OCI-LY7 (cell line): Measurements from ENCODE around the gene PRPF8. TPM values are rescaled to one million over a fixed set of nuclear protein-coding genes. Genes with fewer than 3 reads are reported as not detected.

ENCODE experiments used
- BruUV-seq: library from RNA; stranded (reverse); fragments of 400-500 nt; replicated peaks from 2 replicates; lab custom pipeline; 2021; lab: Mats Ljungman, UMichigan
- CTCF ChIA-PET: fragments of 300-600 bp; sonication (Branson Sonifier 250); formaldehyde crosslinking; loops from one replicate; lab custom pipeline; 2022; ENCODE audit warnings: antibody characterized with exemption; ENCODE audit not compliant: unreplicated experiment; lab: Charles Lee
- POLR2A ChIA-PET: fragments of 300-600 bp; sonication (Branson Sonifier 250); formaldehyde crosslinking; loops from one replicate; lab custom pipeline; 2022; ENCODE audit warnings: antibody characterized with exemption; lab: Charles Lee
- DNase-seq: peaks from one replicate; pipeline ENCODE4 v3.0.0-alpha.2; 2015; ENCODE audit warnings: low spot score
- H2AFZ ChIP-seq: fragments of 200-600 bp; sonication (generic), shearing (Covaris generic); 2 replicates; pipeline ENCODE4 v1.6.1; 2014; ENCODE audit warnings: mild to moderate bottlenecking, antibody characterized with exemption, low read length, moderate library complexity
- H3K27ac ChIP-seq: fragments of 200-600 bp; sonication (generic); 2 replicates; pipeline ENCODE4 v1.5.1; 2014; ENCODE audit warnings: mixed run types, low read depth, mild to moderate bottlenecking, moderate library complexity, low read length, inconsistent platforms; ENCODE audit not compliant: poor library complexity, severe bottlenecking
- H3K36me3 ChIP-seq: fragments of 200-600 bp; sonication (generic); 2 replicates; pipeline ENCODE4 v1.6.1; 2014; ENCODE audit warnings: mild to moderate bottlenecking, antibody characterized with exemption, low read length, moderate library complexity, mixed read lengths; ENCODE audit not compliant: insufficient read depth
- H3K4me1 ChIP-seq: fragments of 200-600 bp; sonication (generic); 2 replicates; pipeline ENCODE4 v1.5.1; 2014; ENCODE audit warnings: mild to moderate bottlenecking, low read length; ENCODE audit not compliant: insufficient read depth, poor library complexity, severe bottlenecking
- H3K4me2 ChIP-seq: fragments of 200-600 bp; sonication (generic); 2 replicates; pipeline ENCODE4 v1.6.1; 2014; ENCODE audit warnings: mild to moderate bottlenecking, low read length
- H3K4me3 ChIP-seq: fragments of 200-600 bp; sonication (generic); 2 replicates; pipeline ENCODE4 v1.5.1; 2014; ENCODE audit warnings: mild to moderate bottlenecking, low read depth, low read length; ENCODE audit not compliant: poor library complexity, severe bottlenecking
- H3K79me2 ChIP-seq: fragments of 200-600 bp; sonication (generic); 2 replicates; pipeline ENCODE4 v1.6.1; 2016; ENCODE audit warnings: low read depth, mild to moderate bottlenecking, low read length, moderate library complexity, mixed read lengths; ENCODE audit not compliant: insufficient read depth
- H3K9me2 ChIP-seq: fragments of 200-600 bp; sonication (generic); 2 replicates; pipeline ENCODE4 v1.6.1; 2016; ENCODE audit warnings: mild to moderate bottlenecking, low read length, mixed read lengths; ENCODE audit not compliant: insufficient read depth
- H3K9me3 ChIP-seq: fragments of 200-600 bp; sonication (generic); 2 replicates; pipeline ENCODE4 v1.6.1; 2014; ENCODE audit warnings: mild to moderate bottlenecking, mixed run types, low read length, mixed read lengths
- H4K20me1 ChIP-seq: fragments of 200-600 bp; sonication (generic); 2 replicates; pipeline ENCODE4 v1.6.1; 2014; ENCODE audit warnings: mild to moderate bottlenecking, antibody characterized with exemption, low read length, moderate library complexity, mixed read lengths; ENCODE audit not compliant: insufficient read depth
- CTCF ChIP-seq: fragments of 200-600 bp; sonication (generic); conservative IDR thresholded peaks from 2 replicates; pipeline ENCODE4 v1.5.1; 2014; ENCODE audit warnings: mild to moderate bottlenecking, antibody characterized with exemption, low read length, moderate library complexity, mixed read lengths
- EZH2phosphoT487 ChIP-seq: fragments of 200-600 bp; sonication (generic); IDR thresholded peaks from 2 replicates; pipeline ENCODE4 v1.6.1; 2018; ENCODE audit warnings: low read depth, borderline replicate concordance, mild to moderate bottlenecking, mixed run types, antibody characterized with exemption, low read length, moderate library complexity, mixed read lengths
- intact Hi-C: fragments of 100-400 bp; cut with micrococcal nuclease; formaldehyde crosslinking; loops from one replicate; pipeline ENCODE4 v1.10.0; 2022; ENCODE audit not compliant: unreplicated experiment
- total RNA-seq, 2 experiments: library from RNA; depleted of rRNA in 1 of 2; stranded (reverse); fragments of >200 nt in 1 of 2; shearing (Covaris generic) in 1 of 2; gene quantifications; 2 replicates each; pipeline ENCODE4 v1.2.3, GENCODE V29; 2014 to 2022

Gene PRPF8
- total RNA-seq, 2 experiments from 2014 or later = 162 to 427 TPM

GRCh38 chr17:1726626-1727257 is 42.1 kb upstream of the PRPF8 start:
- CTCF ChIA-PET = no interaction called here
- H4K20me1 ChIP-seq = no peaks in the 10 kb centered on the region
- peaks cover 9% of the 10 kb centered on the region for H3K79me2 ChIP-seq
- peaks cover 9% of the 10 kb centered on the region; the same call in 1 of the 2 replicates for H3K36me3 ChIP-seq
- no peak overlapping the region for H3K4me3 ChIP-seq
- H3K9me2 ChIP-seq = no peaks in the 10 kb centered on the region
- H3K4me1 ChIP-seq = peaks cover 33% of the 10 kb centered on the region
- H2AFZ ChIP-seq = no peak overlapping the region
- no peak for TF ChIP-seq EZH2phosphoT487
- no peak for TF ChIP-seq CTCF
- H3K9me3 ChIP-seq = no peaks in the 10 kb centered on the region
- POLR2A ChIA-PET = interaction anchor here (1.2 kb wide), 1 partner anchor 10 kb away, joined by 3 read pairs; no protein-coding TSS in a partner anchor
- intact Hi-C loops = no loop called here
- BruUV-seq = no TSS peak
- H3K4me2 ChIP-seq = no peak overlapping the region
- no peak for DNase-seq
- H3K27ac ChIP-seq = no peak overlapping the region

DNA sequence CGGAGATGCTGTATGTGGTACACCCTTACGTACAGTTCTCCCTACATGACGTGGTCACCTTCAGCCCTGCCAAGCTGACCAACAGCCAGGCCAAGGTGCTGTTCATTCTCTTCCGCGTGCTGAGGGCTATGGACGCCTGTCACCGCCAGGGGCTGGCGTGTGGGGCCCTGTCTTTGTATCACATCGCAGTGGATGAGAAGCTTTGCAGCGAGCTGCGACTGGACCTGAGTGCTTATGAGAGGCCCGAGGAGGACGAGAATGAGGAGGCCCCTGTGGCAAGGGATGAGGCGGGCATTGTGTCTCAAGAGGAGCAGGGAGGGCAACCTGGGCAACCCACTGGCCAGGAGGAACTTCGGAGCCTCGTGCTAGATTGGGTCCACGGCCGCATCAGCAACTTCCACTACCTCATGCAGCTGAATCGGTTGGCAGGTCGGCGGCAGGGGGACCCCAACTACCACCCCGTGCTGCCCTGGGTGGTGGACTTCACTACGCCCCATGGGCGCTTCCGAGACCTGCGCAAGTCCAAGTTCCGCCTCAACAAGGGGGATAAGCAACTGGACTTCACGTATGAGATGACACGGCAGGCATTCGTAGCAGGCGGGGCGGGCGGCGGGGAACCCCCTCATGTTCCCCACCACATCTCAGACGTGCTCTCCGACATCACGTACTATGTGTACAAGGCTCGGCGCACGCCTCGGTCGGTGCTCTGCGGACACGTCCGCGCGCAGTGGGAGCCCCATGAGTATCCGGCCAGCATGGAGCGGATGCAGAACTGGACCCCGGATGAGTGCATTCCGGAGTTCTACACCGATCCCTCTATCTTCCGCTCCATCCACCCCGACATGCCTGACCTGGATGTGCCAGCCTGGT is 41.2 kb upstream of the PRPF8 start:
- H3K9me2 ChIP-seq = no peaks in the 10 kb centered on the region
- CTCF ChIA-PET = no interaction called here
- intact Hi-C loops = no loop called here
- no peaks in the 10 kb centered on the region for H4K20me1 ChIP-seq
- peaks cover 9% of the 10 kb centered on the region for H3K79me2 ChIP-seq
- TF ChIP-seq EZH2phosphoT487 = no peak
- POLR2A ChIA-PET = interaction anchor here (1.2 kb wide), 1 partner anchor 9 kb away, joined by 3 read pairs; no protein-coding TSS in a partner anchor
- BruUV-seq = TSS peak; percentile 74
- H3K4me2 ChIP-seq = peak overlapping the region; percentile 96
- no peak overlapping the region for H3K27ac ChIP-seq
- H3K9me3 ChIP-seq = no peaks in the 10 kb centered on the region
- peaks cover 35% of the 10 kb centered on the region for H3K4me1 ChIP-seq
- H3K36me3 ChIP-seq = peaks cover 9% of the 10 kb centered on the region; the same call in 1 of the 2 replicates
- no peak overlapping the region for H2AFZ ChIP-seq
- H3K4me3 ChIP-seq = peak overlapping the region; percentile 92
- DNase-seq = no peak

DNA sequence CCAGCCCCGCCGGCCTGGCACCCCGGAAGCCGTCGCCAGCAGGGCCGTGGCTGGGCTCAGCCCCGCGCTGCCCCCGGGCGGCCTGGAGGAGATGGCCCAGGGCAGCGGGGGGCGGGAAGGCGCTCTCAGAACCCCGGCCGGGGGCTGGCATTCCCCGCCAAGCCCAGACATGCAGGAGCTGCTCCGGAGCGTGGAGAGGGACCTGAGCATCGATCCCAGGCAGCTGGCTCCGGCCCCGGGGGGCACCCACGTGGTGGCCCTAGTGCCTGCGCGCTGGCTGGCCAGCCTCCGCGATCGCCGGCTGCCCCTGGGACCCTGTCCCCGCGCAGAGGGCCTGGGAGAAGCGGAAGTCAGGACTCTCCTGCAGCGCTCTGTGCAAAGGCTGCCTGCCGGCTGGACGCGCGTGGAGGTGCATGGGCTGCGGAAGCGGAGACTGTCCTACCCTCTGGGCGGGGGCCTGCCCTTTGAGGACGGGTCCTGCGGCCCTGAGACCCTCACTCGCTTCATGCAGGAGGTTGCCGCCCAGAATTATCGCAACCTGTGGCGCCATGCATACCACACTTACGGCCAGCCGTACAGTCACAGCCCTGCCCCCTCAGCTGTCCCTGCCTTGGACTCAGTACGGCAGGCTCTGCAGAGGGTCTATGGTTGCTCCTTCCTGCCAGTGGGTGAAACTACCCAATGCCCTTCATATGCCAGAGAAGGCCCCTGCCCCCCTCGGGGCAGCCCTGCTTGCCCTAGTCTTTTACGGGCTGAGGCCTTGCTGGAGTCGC is 40.4 kb upstream of the PRPF8 start:
- peaks cover 43% of the 10 kb centered on the region for H3K4me1 ChIP-seq
- H3K4me2 ChIP-seq = peak overlapping the region; percentile 96
- intact Hi-C loops = loop anchor here (5.0 kb wide), 2 partner anchors 47 to 107 kb away; partner anchors contain the start of gene RPA1
- TF ChIP-seq CTCF (no peak), EZH2phosphoT487 (no peak)
- peak overlapping the region; percentile 92 for H3K4me3 ChIP-seq
- no peaks in the 10 kb centered on the region for H3K9me3 ChIP-seq
- peaks cover 9% of the 10 kb centered on the region; the same call in 1 of the 2 replicates for H3K36me3 ChIP-seq
- H3K27ac ChIP-seq = no peak overlapping the region
- no peaks in the 10 kb centered on the region for H4K20me1 ChIP-seq
- peak overlapping the region; percentile 84; the same call in 1 of the 2 replicates for H2AFZ ChIP-seq
- CTCF ChIA-PET = no interaction called here
- POLR2A ChIA-PET = no interaction called here
- peaks cover 9% of the 10 kb centered on the region for H3K79me2 ChIP-seq
- no TSS peak for BruUV-seq
- no peaks in the 10 kb centered on the region for H3K9me2 ChIP-seq
- DNase-seq = no peak
